HG03354 (cell line): ENCODE data around the gene RNASE7.
"Not testable (repeated sequence)": the region's sequence is repeated elsewhere in the genome, so short reads cannot be mapped to it uniquely, and the experiment has no call there.

Source experiments
- ATAC-seq: cut with Tn5 transposase; IDR thresholded peaks from one replicate; pipeline ENCODE4 v1.9.1; 2021; ENCODE audit warnings: mild to moderate bottlenecking; ENCODE audit not compliant: unreplicated experiment, poor library complexity, severe bottlenecking

The RNASE7 gene

DNA sequence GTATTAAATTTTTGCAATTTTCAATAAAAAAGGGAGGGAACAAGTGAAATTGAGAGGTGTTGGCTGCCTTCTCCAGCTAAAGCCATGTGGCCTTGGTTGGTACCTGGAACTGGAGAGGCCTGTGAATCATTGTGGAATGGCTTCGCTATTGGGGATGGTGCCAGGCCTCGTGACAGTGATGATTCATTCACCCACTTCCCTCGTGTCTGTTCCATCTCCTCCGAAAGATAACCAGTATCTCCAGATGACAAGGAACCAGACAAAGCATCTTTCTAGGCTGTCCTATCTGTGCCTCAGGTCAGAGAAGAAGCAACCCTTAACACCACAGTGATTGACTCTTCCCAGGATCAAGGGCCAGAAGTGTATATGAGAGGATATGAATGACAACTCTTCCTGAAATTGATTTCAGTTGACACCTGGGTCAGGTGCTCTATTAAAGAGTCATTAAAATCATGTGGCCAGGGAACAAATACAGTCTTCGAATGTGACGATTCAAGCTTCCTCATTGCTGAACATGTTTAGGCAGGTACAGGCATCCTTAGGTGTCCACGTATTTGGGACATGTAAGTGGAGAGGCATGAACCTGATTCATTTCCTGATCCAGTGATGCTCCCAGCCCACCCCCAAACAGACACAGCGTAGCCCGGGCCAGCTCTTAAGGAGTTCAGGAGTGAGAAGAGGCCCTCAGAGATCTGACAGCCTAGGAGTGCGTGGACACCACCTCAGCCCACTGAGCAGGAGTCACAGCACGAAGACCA, at the start of gene RNASE7:
Gene RNASE7, plus strand, starts transcription at position 687 of the 758 bp plus-strand sequence. CDS start 631 bp downstream, outside the sequence.
- no peak for ATAC-seq

GRCh38 chr14:20996521-20996920, 45.6 kb upstream of the RNASE7 start:
- no peak for ATAC-seq

DNA sequence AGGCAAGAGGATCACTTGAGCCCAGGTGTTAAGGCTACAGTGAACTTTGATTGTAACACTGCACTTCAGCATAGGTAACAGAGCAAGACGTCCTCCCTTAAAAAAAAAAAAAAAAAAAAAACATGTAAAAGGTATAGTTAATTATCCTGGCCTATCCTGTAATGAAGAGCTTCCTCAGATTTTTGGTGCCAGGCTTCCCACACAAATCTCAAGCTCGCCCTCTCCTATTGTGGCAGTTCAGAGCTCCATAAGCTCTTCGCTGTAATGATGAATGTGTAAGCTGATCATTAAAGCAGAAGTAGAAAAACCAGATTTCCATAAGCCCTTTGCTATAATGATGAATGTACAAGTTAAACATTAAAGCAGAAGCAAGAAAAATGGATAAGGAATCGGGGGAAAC, 45.0 kb upstream of the RNASE7 start:
- no peak for ATAC-seq

GRCh38 chr14:20997564-20997963, 44.6 kb upstream of the RNASE7 start:
- no peak for ATAC-seq

DNA sequence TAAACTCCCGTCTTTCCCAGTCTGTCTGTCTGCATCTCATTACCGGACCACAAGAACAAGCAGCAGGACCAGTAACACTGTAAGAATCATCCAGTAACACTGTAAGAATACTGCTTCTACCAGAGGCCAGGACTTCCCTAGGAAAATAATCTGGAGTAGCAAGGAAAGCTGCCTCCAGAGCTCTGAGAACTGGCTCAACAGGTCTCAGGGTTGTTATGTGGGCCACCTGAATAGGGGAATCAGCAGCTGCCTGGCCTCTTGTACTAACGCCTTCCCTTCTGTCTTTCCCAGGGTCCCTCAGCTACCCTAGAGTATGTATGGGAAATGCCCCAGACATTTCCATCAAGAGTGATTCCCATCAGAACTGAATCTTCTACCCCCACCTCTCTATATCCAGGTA, 44.0 kb upstream of the RNASE7 start:
- no peak for ATAC-seq

DNA sequence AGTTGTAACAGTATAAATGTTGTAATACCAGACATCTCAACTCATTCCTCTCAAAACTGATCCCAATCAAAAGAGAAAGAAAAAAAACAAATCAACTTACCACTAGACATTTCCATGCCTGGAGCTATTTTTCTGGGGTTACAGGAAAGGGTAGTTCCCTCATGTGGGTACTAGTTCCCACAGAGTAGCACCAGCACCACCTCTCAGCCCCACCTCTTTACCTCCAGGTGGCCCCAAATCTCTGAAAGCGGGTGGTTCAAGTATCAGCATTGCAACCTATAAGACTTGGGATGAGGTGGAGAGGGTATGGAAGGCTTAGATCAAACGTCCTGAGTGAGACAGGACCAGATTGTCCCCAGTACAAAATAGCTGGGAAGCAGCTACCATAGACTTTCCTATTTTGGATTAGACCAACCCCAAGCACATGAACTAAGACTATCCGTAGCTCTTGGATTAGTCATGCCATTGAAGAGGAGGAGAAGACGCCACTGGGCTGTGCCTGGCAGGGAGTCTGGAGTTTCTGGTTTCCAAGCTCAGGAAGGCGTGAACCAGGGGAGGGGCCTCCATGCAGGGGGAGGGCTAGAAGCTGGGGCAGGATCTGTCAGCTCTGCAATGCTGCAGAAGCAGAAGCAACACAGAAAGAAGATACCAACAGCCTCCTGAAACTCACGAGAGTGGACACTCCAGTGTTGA, 43.3 kb upstream of the RNASE7 start, which contains the start of gene SLC39A2:
Gene SLC39A2, plus strand, starts transcription at position 620 of the 693 bp plus-strand sequence. CDS start 154 bp downstream, outside the sequence.
- ATAC-seq, result no peak

GRCh38 chr14:20999591-20999990, 42.6 kb upstream of the RNASE7 start:
- no peak for ATAC-seq

DNA sequence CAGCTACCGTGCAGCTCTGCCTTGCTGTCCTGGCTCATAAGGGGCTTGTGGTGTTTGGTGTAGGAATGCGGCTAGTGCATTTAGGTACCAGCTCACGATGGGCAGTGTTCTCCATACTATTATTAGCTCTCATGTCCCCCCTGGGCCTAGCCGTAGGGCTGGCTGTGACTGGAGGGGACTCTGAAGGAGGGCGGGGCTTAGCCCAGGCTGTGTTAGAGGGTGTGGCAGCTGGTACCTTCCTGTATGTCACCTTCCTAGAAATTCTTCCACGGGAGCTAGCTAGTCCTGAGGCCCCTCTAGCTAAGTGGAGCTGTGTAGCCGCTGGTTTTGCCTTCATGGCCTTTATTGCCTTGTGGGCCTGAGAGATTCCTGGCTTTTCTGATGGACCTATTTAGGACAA, 40.9 kb upstream of the RNASE7 start:
- no peak for ATAC-seq

GRCh38 chr14:21003788-21004346, 38.3 kb upstream of the RNASE7 start:
- ATAC-seq, result no peak

DNA sequence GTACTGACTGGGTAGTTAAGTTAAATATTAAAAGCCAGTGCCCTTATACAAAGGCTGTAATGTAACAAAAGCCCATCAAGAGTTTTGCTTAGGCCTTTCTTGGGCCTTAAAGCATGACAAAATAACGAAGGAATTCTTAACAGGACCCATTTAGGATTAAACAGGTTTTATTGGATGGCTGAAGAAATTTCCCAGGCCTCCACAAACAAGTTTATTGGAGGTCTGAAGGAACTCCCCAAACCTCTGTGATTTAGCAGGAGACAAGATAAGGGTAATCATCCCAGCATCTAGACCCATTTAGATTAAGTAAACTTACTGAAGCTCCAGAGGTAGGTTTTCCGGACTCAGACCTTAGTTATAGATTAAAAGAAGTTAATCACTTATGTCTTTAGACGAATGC, 32.4 kb upstream of the RNASE7 start:
- ATAC-seq, result not testable (repeated sequence)

DNA sequence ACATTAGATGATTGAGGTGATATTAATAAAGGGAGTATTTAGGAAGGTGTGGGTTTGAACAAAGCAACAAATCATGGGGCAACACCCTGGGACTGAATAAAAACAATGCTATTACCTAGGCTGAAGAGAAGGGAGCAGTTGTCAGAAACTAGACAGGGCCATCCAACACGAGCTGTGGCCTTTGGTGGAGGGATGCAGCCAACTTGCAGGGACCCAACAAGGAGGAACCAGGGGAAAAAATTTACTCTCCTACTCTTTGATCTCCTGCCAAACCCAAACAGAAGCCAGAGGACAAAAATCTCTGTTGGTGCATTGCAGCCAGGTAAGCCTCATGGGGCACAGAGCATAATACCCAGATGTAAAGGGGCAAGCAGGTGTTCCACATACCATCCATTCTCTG, 31.0 kb upstream of the RNASE7 start:
- no peak for ATAC-seq

GRCh38 chr14:21014761-21015190, 27.4 kb upstream of the RNASE7 start:
- ATAC-seq, result peak; percentile 76

DNA sequence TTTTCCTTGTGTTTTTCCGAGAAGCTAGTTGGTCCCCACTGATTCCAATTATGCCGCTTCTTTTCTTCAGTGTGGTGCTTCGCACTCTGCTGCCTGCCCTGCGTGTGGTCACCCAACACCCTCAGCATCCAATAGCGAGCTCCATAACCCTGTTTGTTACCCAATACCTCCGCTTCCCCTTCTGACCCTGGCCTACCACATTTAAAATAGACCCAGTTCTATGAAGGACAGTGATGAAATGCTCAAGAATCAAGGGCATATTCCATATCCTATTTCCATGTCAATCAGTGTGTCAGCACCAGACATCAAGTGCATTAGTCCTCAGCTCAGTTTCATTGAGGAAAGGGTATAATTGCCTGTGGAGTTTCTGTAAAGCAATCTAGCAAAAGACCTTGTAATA, 26.9 kb upstream of the RNASE7 start:
- ATAC-seq, result no peak

DNA sequence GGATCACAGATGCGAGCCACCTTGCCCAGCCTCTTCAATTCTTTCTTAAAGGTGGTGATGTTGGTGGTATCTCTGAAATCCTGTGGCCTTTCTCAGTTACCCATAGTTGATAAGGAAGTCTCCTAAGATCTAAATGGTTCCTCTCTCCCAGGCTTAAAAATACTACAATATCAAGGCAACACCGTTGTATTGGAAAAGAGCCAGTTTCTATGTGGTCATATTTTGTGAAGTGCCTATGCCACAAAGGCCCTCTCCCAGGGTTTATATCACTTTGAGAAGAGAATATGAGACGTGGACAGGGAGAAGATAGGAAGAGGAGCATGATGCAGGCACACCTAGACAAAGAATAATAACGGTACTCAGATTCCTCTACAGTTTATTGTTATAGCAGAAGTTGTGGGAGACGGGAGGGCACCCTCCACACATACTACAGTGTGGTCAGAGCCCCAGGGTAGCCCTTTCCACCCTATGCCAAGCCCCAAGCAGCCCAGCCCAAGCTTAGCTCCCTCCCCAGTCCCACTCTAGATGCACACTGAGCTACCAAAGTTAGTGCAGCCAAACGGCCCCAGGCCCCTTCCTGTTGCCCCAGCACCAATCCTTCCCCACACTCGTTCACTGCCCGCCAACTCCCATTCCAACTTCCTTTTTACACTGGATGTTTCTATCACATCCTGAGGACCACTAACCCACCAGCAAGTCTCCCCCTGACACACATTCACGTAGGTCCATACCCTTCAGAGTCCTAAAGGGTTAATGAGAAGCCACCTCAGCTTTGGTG, 25.6 kb upstream of the RNASE7 start:
- no peak for ATAC-seq

GRCh38 chr14:21017528-21018245, 24.5 kb upstream of the RNASE7 start:
- no peak for ATAC-seq

GRCh38 chr14:21018286-21018685, 23.9 kb upstream of the RNASE7 start:
- ATAC-seq, result no peak

GRCh38 chr14:21018781-21019180, 23.4 kb upstream of the RNASE7 start:
- ATAC-seq, result no peak

DNA sequence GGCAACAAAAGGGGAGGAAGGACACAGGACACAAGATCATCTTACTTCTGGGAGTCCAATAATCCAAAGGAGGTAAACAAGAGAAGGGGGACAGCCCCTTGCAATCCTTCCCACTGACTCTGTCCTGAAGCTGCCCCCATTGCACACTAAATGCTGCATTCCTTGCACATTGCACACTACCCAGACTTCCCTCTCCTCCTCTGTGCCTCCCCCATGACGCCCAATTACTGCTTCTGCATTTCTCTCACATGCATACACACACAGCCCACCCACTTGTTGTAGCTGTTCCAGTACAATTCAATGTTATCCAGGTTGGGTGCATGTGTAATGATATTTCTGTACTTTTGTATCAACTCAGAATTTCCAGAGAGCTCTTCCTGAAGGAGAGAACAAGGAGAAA, 22.8 kb upstream of the RNASE7 start:
- no peak for ATAC-seq

DNA sequence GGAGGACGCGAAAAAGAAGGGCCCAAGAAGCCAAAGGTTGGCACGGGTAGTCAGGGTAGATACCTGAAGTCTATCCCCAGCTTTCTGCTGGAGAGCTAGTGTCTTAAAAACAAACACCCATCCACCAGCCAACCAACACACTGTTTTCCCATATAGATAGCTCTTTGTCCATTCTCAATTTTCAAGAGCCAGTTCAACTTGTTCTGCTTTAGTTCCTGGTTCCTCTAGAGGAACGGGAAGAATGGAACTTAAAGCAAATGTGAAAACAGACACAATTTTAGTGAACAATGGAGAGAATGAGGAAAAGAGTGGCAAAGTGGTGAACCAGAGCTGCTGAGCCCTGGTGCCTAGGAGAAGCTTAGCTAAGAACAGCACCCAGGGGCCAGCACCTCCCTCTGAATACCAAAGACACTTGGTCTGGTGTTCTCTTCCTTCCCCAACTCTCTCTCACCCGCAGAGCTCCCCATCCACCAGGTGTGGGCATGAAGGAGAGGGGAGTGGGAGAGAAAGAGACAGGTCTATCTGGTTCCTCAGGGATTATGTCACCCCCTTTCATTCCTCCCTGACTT, 21.1 kb upstream of the RNASE7 start:
- ATAC-seq, result no peak
